CD4-positive, alpha-beta T cell (primary cell): ENCODE data around the gene AP2B1. TPM values are rescaled to one million over a fixed set of nuclear protein-coding genes. Genes with fewer than 3 reads are reported as not detected.

Source experiments
- ATAC-seq: fragments of 200-7000 bp; cut with Tn5 transposase; one replicate; pipeline ENCODE4 v1.10.0; 2022; ENCODE audit warnings: mild to moderate bottlenecking; ENCODE audit not compliant: poor library complexity
- CTCF ChIA-PET: fragments of 350-600 bp; sonication (Branson Sonifier 250); formaldehyde crosslinking; loops from one replicate; lab custom pipeline; 2021; ENCODE audit warnings: antibody characterized with exemption, inconsistent platforms; lab: Charles Lee
- POLR2A ChIA-PET: fragments of 350-600 bp; sonication (Branson Sonifier 250); formaldehyde crosslinking; loops from one replicate; lab custom pipeline; 2021; ENCODE audit warnings: antibody characterized with exemption, inconsistent platforms; lab: Charles Lee
- DNase-seq, 14 experiments: peaks; one replicate each; pipeline ENCODE4 v3.0.0-alpha.2; 2013 to 2020; ENCODE audit warnings: mixed read lengths in 2 of 14
- H3K27ac ChIP-seq, 2 donors: one replicate each; pipeline versions ENCODE4 v1.5.1 to v1.7.0; 2013; ENCODE audit warnings: low read length in 2 of 2, low read depth in 1 of 2, mild to moderate bottlenecking in 1 of 2
- H3K27me3 ChIP-seq, 2 experiments: 1 replicate in 1 of 2; 2 replicates in 1 of 2; pipeline versions ENCODE4 v1.6.1 to v1.7.0; 2013; ENCODE audit warnings: low read length in 2 of 2, control low read depth in 1 of 2, mild to moderate bottlenecking in 1 of 2, moderate library complexity in 1 of 2; ENCODE audit not compliant: insufficient read depth in 2 of 2, control insufficient read depth in 1 of 2
- H3K36me3 ChIP-seq: one replicate; pipeline ENCODE4 v1.6.1; 2013; ENCODE audit warnings: low read length, control low read depth; ENCODE audit not compliant: insufficient read depth
- H3K4me1 ChIP-seq: one replicate; pipeline ENCODE4 v1.6.1; 2013; ENCODE audit warnings: low read length, control low read depth; ENCODE audit not compliant: insufficient read depth
- H3K4me3 ChIP-seq: one replicate; pipeline ENCODE4 v1.5.1; 2013; ENCODE audit warnings: mild to moderate bottlenecking, low read length, moderate library complexity
- H3K9me3 ChIP-seq, 2 experiments: 1 replicate in 1 of 2; 2 replicates in 1 of 2; pipeline versions ENCODE4 v1.6.1 to v1.7.0; 2013; ENCODE audit warnings: low read length in 2 of 2, mild to moderate bottlenecking in 2 of 2, control low read depth in 1 of 2, moderate library complexity in 1 of 2; ENCODE audit not compliant: control insufficient read depth in 1 of 2, insufficient read depth in 1 of 2
- H3K27ac Mint-ChIP-seq: one replicate; pipeline ENCODE4 v1.8.0; 2020; ENCODE audit warnings: mixed read lengths
- H3K27me3 Mint-ChIP-seq: one replicate; pipeline ENCODE4 v1.8.0; 2021; ENCODE audit warnings: mixed read lengths
- H3K36me3 Mint-ChIP-seq: one replicate; pipeline ENCODE4 v1.8.0; 2021; ENCODE audit warnings: low read depth, mixed read lengths
- H3K4me1 Mint-ChIP-seq: one replicate; pipeline ENCODE4 v1.8.0; 2021; ENCODE audit warnings: low read depth, mixed read lengths
- H3K4me3 Mint-ChIP-seq: one replicate; pipeline ENCODE4 v1.8.0; 2020; ENCODE audit warnings: mild to moderate bottlenecking, mixed read lengths
- H3K9me3 Mint-ChIP-seq: one replicate; pipeline ENCODE4 v1.8.0; 2020; ENCODE audit warnings: mixed read lengths
- intact Hi-C, 2 experiments: fragments of 100-400 bp; cut with DNase I in 1 of 2; cut with micrococcal nuclease in 1 of 2; formaldehyde crosslinking; loops; one replicate each; pipeline versions ENCODE4 v1.15.1 to v1.9.0; 2023 to 2025; cut with DNase I, micrococcal nuclease
- total RNA-seq, 174 experiments: library from RNA in 2 of 174; stranded (reverse) in 2 of 174; gene quantifications; one replicate each; pipeline ENCODE4 v1.2.3 and lab custom pipeline; 2021 to 2026
- TF ChIP-seq, protein P1 (sequence below): fragments of 200-600 bp; IDR thresholded peaks from one replicate; pipeline ENCODE4 v1.8.0; 2022; ENCODE audit warnings: antibody characterized with exemption, mild to moderate bottlenecking

The AP2B1 gene
- total RNA-seq, 2 experiments from 2014 or later = 67.0 to 69.2 TPM

DNA sequence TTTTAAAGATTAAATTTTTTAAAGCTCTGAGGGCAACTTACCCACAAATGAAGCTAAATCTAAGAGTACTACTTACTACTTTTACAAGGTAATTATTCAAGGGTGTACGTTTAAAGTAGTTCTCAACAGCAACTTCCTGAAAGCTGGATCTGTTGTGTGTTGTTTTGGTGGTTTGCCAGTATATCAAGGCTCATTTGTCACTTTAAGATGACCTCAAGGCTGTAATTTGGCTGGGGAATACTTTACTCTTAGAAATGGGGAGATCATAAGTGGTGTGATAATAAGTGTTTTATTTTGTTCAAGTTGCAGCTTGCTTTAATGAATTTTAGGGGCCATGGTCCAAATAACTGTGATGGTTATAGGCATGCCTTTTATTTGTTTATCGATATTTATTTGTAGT lies 30.4 kb downstream of the AP2B1 start:
- H3K4me1 Mint-ChIP-seq = peaks cover 7% of the 10 kb centered on the region
- DNase-seq (no peak), ATAC-seq (no peak)
- H3K27me3 Mint-ChIP-seq = no peaks in the 10 kb centered on the region
- TF ChIP-seq, protein P1, sequence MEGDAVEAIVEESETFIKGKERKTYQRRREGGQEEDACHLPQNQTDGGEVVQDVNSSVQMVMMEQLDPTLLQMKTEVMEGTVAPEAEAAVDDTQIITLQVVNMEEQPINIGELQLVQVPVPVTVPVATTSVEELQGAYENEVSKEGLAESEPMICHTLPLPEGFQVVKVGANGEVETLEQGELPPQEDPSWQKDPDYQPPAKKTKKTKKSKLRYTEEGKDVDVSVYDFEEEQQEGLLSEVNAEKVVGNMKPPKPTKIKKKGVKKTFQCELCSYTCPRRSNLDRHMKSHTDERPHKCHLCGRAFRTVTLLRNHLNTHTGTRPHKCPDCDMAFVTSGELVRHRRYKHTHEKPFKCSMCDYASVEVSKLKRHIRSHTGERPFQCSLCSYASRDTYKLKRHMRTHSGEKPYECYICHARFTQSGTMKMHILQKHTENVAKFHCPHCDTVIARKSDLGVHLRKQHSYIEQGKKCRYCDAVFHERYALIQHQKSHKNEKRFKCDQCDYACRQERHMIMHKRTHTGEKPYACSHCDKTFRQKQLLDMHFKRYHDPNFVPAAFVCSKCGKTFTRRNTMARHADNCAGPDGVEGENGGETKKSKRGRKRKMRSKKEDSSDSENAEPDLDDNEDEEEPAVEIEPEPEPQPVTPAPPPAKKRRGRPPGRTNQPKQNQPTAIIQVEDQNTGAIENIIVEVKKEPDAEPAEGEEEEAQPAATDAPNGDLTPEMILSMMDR = no peak
- ChIA-PET CTCF (no interaction called here), POLR2A (interaction anchor here (0.9 kb wide), 1 partner anchor 39 kb away, joined by 4 read pairs; the partner anchor contains the start of gene PEX12)
- Histone ChIP-seq H3K9me3 (no peaks in the 10 kb centered on the region), H3K27ac (no peak overlapping the region), H3K4me1 (no peaks in the 10 kb centered on the region), H3K4me3 (no peak overlapping the region), H3K27me3 (no peaks in the 10 kb centered on the region), H3K36me3 (peaks cover 19% of the 10 kb centered on the region)
- H3K9me3 Mint-ChIP-seq = no peaks in the 10 kb centered on the region
- H3K4me3 Mint-ChIP-seq = no peak overlapping the region
- intact Hi-C loops = loop anchor here in 1 of 2 experiments (10.0 kb wide), 1 partner anchor 187 kb away; the partner anchor contains the start of gene TAF15
- no peak overlapping the region for H3K27ac Mint-ChIP-seq
- H3K36me3 Mint-ChIP-seq = peaks cover 61% of the 10 kb centered on the region

DNA sequence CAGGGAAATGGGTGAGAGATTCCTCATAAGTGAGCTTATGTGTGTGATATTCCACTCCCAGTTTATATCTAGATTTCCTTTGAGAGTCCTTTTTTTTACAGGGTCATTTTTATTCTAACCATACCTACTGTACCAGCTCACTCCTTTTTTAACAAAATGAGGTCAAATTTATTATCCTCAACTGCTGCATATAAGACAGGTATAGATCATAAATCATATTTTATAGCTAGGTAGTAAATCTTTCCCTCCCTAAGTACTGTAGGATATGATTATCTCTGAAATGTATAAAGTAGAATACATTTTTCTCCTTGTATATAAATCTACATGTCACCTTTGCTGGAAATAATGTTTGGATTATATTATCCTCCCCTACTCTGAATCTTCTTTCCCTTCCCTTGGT lies 31.5 kb downstream of the AP2B1 start:
- intact Hi-C loops = loop anchor here in 1 of 2 experiments (10.0 kb wide), 1 partner anchor 186 kb away; the partner anchor contains the start of gene TAF15

DNA sequence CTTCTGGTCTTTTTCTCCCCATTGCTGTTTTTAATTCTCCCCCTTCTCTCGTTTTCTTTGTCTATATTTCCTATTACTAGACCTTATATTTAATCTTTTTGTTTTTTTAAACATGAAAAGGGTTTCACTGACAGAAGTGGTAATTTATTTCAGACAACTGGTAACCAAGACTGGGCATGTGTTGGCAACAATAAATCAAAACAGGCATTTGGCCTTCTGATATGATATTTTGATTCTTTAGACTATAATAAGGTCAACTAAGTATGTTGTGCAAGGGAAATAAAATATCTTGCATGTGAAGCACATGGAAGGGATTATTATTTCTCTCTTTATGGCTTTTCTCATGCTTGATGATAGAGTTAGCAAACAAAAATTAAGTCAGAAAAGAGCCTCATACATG lies 34.6 kb downstream of the AP2B1 start:
- ChIA-PET CTCF (no interaction called here), POLR2A (no interaction called here)
- no peaks in the 10 kb centered on the region for H3K9me3 Mint-ChIP-seq
- Histone ChIP-seq H3K4me3 (no peak overlapping the region), H3K27ac (no peak overlapping the region), H3K36me3 (peaks cover 36% of the 10 kb centered on the region), H3K4me1 (no peaks in the 10 kb centered on the region), H3K27me3 (no peaks in the 10 kb centered on the region), H3K9me3 (no peaks in the 10 kb centered on the region)
- H3K4me3 Mint-ChIP-seq = no peak overlapping the region
- no peak overlapping the region for H3K27ac Mint-ChIP-seq
- TF ChIP-seq, protein P1 = no peak
- intact Hi-C loops = no loop called here
- ATAC-seq (no peak), DNase-seq (no peak)
- H3K27me3 Mint-ChIP-seq = no peaks in the 10 kb centered on the region
- H3K36me3 Mint-ChIP-seq = peaks cover 67% of the 10 kb centered on the region
- no peaks in the 10 kb centered on the region for H3K4me1 Mint-ChIP-seq

More for the DNA sequence above, 31.5 kb downstream of the AP2B1 start:
- Histone ChIP-seq H3K27ac (no peak overlapping the region), H3K4me3 (no peak overlapping the region), H3K9me3 (no peaks in the 10 kb centered on the region), H3K4me1 (no peaks in the 10 kb centered on the region), H3K27me3 (no peaks in the 10 kb centered on the region), H3K36me3 (peaks cover 18% of the 10 kb centered on the region)
- TF ChIP-seq, protein P1 = no peak
- ATAC-seq = no peak
- CTCF ChIA-PET = interaction anchor here (1.1 to 1.5 kb wide), 3 partner anchors 11 to 145 kb away, joined by 3 to 5 read pairs (median 5); no protein-coding TSS in a partner anchor
- Mint-ChIP-seq H3K27ac (no peak overlapping the region), H3K4me3 (no peak overlapping the region), H3K36me3 (peaks cover 51% of the 10 kb centered on the region), H3K27me3 (no peaks in the 10 kb centered on the region), H3K9me3 (no peaks in the 10 kb centered on the region), H3K4me1 (no peaks in the 10 kb centered on the region)
- POLR2A ChIA-PET = interaction anchor here (0.6 kb wide), 1 partner anchor 555 kb away, joined by 3 read pairs; no protein-coding TSS in a partner anchor
- no peak for DNase-seq
